ENCODE measurements around the gene WDFY4.

The WDFY4 gene

DNA sequence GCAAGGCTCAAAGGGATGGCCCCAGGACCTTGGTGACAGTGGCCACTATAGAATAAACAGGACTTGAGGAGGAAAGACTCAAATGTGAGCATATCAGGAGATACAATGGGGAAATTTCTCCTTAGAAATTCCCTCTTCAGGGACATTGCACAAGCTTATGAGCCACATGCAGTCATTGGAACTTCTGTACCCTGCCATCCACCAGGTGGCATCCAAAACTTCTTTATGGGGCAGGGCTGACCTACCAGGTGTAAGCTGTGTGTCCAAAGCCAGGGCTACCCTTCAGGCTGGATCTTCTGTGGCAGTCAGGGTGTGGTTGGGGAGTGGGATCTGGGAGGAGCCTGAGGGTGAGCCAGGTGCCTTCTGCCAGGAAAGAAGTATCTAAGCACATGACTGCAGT lies 291.5 kb downstream of the WDFY4 start:
- peak in 1 of 3 donors; percentile 2 for DNase-seq (ENCODE audit: low read depth in 2 of 3, low spot score in 1 of 3)

DNA sequence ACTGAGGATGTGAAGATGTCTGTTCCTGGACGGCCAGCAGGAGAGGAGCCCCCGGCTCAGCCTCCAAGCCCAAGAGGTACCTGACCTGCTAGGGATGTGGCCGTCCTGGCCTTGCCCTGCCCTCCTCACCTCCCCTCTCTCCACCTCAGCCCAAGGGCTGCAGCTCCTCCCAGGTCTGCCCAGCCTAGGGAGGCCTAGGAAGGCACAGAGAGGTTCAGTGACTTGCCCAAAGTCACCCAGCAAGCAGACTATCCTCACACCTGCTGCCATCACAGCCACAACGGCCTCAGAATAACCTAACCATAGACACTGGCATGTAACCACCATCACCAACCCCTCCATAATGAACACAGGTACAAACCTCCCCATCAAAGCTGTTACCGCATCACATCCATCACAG lies 293.6 kb downstream of the WDFY4 start:
- DNase-seq (ENCODE audit: low read depth in 2 of 3, low spot score in 1 of 3), result no peak

DNA sequence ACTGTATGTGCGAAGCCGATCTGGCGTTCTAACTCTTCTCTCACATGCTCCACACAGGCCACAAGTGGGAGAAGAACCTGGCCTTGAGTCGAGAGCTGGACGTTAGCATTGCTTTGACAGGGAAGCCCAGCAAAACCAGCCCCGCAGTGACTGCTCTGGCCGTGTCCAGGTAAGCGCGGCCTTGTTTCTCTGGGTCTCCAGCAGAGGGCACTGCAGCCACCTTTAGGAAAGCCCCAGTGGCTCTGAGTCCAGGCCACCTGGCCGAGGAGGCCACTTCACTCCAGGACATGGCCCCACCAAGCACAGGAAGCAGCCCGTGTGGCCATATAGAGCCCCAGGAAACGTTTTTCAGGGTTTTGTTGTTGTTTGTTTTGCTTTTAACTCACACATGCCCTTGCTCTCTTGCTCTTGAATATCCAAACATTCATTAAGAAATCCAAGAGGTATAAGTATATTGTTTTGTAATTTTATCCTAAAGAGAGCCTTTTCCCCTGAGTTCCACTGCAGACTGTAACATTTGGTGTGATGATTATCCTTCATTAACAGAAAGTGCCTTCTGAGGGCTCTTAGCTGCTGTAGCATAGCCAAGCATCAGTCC lies 296.7 kb downstream of the WDFY4 start:
- peak in 2 of 3 donors; percentile 24 to 37 for DNase-seq (ENCODE audit: low read depth in 2 of 3, low spot score in 1 of 3)

DNA sequence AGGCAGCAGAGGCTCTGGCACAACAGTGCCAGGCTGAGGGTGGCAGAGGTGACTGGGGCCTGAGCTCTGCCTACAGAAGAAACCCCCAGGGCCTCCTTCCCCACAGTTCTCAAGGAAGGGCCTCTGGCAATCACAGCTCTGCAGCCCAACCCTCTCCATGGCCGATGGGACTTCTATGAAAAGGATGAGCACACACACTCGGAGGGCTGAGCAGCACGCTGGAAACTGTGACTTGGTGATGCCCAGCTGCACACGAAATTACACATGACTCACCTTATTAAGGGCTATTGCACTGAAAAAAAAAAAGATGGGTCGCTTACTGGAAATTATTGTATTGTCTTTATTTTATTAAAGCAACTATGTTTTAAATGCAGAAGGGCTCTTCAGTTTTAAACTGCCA lies 297.9 kb downstream of the WDFY4 start:
- no peak for DNase-seq (ENCODE audit: low read depth in 2 of 3, low spot score in 1 of 3)

DNA sequence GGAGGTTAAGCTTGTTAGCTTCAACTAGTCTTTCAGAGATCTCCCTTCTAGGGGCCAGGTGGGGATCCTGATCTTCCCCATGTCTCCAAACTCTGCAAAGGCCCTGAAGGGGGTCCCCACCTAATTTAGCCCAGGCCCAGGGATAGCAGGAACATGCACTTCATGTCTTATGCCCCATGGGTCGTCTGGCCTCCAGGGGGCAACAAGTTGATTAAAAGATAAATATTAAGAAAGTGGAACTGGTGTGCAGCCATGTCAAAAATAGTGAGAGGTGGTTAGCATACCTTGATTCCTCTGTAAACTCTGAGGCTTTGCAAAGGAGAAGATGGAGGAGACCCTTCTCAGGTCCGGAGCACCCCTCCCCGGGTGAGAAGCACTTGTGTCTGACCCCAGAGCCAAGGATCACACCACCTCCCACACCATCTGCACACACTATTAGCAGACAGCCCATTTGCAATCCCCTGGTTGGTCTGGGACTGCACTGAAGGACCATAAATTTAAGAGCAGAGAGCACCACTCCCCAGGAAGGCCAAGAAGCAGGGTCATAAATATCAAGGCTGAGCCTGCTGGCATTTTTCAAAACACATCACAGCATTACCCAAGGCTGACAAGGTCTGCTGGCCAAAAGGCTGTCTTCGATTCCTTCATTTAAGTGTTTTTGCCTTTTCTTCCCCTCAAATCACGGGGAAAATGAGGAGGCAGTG lies 299.1 kb downstream of the WDFY4 start:
- DNase-seq (ENCODE audit: low read depth in 2 of 3, low spot score in 1 of 3), result no peak

DNA sequence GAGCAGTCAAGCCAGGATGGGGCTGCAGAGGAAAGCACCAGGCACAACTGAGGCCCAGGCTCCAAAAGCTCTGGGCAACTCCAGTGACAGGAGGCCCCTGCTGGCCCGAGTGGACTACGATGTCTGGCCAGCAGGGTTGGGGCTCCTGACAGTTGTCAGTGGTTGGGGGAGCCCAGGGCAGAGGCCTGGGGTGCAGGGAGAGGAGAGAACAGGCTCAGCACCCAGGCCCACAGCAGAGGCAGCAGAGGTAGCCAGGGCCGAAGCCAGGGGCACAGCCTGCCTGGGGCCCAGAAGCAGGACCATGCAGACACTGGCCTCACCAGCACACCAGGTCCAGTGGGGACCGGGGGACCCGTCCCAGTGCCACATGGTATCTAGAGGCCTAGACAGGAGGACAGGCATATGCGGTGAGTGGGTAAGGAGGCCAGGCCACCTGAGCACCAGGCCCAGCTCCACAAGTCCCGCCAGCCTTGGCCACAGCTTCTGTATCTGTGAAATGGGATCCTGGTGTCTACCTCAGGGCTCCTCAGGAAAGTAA lies 301.0 kb downstream of the WDFY4 start:
- no peak for DNase-seq (ENCODE audit: low read depth in 2 of 3, low spot score in 1 of 3)

DNA sequence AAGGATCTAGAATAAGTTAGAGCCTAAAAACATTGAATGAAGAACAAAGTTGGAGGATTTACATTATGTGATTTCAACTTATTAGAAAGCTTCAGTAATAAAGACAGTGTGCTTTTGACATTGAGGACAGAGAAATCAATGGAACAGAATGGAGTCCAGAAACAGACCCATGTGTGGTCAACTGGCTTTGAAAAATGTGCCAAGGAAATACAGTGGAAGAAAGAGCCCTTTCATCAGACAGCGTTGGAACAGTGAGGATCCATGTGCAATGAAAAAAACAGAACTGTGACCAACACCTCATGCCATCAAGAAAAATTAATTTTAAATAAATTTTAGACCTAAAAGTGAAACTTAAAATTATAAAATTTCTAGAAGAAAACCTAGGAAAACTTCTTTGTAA lies 305.6 kb downstream of the WDFY4 start:
- no peak for DNase-seq (ENCODE audit: low read depth in 2 of 3, low spot score in 1 of 3)

DNA sequence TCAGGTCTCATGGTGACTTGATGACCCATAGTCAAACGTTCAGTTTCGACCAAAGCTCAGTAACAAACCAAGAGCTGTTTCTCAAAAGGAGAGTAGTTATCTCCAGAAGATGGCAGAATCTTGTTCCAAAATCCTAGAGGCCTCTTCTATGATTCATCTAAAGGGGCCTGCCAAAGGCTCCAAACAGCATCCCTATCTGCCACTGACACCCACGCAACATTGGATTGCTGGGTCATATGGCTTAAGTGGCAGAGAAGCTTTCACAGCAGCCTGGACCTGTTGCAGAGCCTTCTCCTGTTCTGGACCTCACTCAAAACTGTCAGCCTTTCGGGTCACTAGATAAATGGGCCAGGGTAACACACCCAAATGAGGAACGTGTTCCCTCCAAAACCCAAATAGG lies 309.0 kb downstream of the WDFY4 start:
- no peak for DNase-seq (ENCODE audit: low read depth in 2 of 3, low spot score in 1 of 3)

DNA sequence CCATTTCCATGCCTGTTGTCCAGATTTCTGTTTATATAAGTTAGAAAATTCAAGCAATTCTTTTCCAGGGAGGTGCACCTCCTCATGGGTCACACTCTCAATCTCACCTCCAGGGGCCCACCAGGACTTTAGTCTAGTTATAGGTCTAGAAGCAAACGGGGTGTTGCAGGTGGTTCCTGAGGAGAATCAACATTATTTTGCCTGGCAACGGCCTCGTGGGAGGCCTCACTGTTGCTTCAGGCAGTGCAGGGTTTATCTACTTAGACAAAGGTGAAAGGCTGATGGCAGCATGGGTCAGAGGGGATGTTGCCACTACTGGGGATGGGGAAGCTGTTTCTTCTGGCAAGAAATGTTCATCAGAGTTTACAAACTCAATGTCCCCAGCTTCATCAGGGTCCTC lies 311.7 kb downstream of the WDFY4 start:
- no peak for DNase-seq (ENCODE audit: low read depth in 2 of 3, low spot score in 1 of 3)

DNA sequence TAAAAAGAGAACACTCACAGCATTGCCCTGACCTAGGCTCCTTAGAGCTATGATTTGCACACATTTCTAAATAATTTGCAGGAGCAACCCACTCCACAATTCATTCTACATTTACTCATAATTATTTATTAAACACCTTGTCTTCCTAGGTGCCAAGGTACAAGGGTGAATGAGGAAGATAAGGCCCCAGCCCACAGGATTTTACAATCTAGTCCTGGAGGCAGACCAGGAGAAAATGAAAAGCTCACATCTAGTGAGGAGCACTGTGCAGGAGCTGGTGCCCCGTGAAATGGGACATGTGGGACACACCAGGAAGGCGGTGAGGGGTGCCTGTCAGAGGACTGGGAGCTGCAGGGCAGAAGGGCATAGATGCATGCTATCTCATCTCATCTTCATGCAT lies 314.7 kb downstream of the WDFY4 start:
- DNase-seq (ENCODE audit: low read depth in 2 of 3, low spot score in 1 of 3), result no peak

DNA sequence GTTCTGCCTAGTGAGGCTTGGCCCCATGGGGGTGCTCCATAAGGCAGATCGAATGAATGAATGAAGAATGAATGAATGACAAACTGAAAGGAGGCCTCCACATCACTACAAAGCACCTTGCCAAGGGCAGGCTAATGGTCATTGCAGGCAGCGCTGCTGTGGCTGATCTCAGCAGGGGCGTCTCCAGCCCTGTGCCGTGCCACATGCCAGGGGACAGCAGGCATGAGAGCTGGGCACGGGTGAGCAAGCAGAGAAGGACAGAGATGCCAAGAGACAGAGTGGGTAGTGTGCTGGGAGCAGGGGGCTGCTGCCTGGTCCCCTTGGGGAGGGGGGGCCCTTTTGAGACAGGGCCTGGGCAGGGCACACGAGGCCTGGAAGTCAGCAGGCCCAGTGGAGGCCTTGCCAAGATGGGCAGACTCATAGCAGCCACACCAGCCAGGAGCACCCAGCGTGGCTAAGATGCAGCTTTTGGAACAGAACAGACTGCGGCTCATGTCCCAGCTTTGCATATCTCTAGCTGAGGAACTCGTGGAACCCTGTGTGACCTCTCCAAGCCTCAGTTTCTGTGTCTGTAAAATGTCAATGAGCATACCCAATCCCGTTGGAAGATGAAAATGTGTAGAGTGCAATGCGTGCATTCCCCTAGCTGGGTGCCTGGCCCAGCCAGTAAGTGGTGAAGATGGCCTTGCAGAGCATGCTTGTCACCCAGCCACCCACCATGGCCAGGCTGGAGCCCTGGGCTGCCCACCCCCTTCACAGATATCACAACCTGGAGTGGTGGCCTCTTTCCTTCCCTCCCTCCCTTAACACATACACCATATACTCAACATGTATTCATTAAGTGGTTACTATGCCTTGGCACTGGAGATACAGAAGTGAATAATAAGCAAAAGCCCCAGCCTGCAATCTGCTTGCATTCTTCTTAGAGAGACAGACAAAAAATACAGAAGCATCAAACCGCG lies 316.0 kb downstream of the WDFY4 start:
- DNase-seq (ENCODE audit: low read depth in 2 of 3, low spot score in 1 of 3), result no peak

DNA sequence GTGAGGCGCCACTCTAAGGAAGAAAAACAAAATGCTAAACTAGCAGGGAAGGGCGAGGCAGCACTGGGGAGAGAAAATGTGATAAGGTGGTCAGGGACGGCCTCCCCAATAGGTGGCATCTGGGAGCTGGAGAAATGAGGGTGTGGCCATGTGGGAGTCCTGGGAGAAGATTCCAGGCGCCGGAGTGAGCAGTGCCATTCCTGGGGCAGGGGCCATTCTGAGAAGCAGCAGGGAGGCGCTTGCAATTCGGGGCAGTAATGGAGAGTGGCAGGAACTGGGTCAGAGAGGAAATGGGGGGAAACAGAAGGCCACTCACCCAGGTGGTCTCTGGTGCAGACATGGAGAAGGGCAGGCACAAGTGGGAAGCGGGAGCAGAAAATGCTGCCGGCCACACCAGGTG lies 316.7 kb downstream of the WDFY4 start:
- DNase-seq (ENCODE audit: low read depth in 2 of 3, low spot score in 1 of 3), result no peak

DNA sequence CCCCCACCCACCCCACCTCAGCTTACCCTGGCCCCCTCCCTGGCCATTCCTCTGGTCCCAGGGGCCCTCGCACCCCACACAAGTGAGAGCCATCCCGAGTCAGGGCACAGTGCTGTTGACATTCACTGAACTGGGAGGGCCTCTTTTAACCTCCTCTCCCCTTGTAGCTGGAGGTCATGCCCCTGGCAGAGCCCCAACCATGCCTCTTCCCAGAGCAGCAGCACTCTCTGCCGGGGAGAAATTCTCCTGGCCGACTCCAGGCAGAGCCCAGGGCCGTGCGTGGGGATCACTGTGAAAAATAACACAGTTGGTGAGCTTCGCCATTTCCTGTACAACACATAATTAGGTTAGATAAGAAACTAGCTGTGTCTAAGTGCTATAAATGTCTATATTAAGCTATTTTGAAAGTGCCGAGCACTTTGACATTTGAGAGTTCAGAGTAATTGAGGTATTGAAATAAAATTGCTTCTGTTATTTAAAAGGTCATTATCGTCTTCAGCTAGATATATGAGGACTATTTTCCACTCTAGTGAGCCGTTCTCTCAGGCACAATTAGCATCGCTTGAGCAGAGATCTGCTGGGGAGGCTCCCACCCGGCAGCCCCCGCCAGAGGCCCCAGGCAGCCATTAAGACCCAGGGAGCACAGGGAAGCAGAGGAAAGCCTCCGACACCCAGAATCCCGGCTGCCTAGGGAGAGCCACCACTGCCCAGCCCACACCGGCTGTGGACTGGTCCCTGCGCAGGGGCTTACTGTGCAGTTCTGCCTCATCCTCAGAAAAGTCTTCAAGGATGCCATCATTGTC lies 317.4 kb downstream of the WDFY4 start:
- DNase-seq (ENCODE audit: low read depth in 2 of 3, low spot score in 1 of 3), result no peak

DNA sequence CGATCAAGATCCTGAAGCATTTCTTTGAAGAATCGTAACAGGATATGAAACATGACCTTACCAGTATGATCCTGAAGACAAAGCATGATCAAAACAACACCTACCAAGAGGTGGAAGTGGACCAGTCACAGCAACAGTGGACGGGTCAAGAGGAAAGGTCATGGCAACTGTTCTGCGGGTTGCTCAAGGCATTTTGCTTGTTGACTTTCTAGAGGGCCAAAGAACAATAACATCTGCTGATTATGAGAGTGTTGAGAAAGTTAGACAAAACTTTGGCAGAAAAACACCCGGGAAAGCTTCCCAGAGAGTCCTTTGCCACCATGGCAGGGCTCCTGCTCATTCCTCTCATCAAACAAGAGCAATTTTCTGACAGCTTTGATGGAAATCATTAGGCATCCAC lies 320.6 kb downstream of the WDFY4 start:
- no peak for DNase-seq (ENCODE audit: low read depth in 2 of 3, low spot score in 1 of 3)

DNA sequence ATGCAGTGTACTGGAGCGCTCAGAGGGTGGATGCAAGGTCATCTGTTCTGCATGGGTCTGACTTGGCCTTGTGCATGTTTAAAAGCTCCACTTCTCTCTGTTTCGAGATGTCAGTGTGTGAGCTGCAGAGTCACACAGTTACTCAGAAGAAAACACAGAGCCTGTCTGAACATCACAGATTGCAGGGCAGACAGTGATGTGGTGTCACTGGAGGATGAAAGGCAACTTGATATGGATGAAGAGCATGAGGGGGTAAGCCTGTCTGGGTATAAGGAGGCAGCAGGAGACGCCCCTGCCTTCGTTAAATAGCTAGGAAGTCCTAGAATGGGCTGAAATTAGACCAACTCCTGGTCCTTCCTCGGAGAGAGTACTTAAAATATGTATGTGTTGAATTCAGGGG lies 322.5 kb downstream of the WDFY4 start:
- DNase-seq (ENCODE audit: low read depth in 2 of 3, low spot score in 1 of 3), result no peak

DNA sequence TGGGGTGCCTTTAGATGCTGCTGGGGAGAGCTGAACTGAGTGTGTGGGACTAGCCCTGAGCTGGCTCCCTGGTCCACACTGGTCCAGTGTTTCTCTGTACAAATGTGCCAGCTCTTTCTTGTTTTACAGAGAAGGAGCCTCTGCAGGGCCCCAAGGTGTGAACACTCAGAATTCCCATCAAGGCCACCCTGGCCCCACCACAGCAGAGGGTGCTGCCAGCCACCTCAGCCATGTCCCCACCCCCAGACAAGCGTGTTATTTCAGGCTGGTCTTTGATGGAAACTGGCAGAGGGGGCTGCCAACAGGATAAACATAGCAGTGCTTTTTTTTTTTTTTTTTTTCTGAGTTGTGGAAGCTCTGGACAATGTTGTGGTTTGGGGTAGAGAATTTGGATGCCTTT lies 323.4 kb downstream of the WDFY4 start:
- DNase-seq (ENCODE audit: low read depth in 2 of 3, low spot score in 1 of 3), result no peak

DNA sequence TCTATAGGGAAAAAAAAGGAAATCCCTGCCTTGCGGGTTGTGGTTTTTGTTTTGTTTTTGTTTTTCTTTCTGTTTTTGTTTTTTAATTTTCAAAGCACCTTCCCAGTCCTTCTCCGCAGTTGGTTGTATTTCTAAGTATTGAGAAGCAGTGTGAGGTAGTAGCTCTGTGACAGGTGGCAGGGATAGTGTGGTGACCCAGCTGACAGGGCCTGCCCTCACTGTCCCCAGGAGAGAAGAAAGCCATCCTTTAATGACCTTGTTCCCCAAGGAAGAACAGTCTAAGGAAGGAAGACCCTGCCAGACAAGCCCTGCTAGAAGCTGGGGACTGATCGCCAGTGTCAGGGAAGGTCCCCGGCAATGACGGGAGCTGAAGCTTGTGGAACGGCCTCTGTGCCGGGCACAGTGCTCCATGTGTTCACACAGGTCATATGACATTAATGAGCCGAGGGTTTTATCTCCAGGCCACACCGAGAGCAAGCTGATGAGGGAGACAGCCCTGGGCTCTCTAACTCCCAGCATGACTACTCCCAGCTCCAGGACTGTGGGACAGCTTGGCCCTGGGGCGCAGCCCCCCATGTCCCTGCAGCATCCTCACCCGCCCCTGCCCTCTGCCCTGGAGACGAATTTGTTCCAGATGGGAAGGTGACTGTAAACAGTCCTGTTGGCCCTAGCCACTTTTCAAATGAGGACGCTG lies 324.0 kb downstream of the WDFY4 start:
- DNase-seq (ENCODE audit: low read depth in 2 of 3, low spot score in 1 of 3), result no peak

DNA sequence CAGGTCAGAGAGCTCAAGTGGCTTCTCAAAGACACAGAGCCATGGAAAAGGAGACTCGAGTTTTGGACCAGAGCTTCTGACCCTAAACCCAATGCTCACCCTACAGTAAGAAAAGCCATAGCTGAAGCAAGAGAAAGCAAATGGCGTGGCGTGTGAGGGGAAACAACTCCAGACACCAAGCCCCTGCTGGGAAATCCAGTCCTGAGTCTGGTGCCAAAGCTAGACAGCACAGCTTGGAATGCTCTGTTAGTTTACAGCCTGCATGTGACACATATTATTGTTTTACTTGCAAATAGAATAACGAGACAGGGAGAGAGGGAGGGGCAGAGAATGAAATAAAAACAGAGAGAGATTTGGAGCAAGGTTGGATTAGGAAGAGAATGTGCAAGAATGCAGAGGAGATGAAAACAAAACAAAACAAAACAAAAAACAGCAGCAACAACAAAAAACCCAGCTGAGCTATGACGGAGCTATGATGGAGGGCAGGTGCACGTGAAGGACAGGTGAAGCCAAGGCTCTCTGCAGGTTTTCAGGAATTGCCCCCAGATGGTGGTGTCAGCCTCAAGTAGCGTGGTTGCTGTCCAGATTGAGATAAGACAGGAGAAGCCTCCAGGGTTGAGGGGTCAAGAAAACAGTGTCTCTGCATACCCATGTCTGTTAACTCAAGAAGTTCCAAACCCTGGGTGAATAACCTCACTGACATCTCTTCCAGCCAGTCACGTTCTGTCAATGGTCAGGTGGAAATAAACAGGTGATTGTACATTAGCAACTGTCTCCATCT lies 324.7 kb downstream of the WDFY4 start:
- no peak for DNase-seq (ENCODE audit: low read depth in 2 of 3, low spot score in 1 of 3)

DNA sequence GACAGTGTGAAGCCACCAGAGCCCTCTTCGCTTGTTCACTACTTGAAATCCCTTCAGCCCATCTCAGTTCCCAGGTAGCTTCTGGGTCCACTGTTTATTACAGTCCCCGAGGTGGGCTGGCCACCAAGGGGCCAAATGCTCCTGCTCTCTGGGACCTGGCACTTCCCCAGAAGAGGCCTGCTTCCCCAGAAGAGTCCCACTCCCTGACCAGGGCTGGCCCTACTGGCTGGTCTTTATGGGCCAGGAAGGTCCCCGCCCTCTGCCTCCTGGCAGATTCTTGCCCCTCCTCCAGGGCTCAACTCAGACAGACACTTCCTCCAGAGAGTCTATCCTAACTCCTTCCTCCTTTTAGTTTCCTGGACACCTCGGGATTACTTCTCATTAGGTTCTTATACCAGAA lies 325.6 kb downstream of the WDFY4 start:
- no peak for DNase-seq (ENCODE audit: low read depth in 2 of 3, low spot score in 1 of 3)

DNA sequence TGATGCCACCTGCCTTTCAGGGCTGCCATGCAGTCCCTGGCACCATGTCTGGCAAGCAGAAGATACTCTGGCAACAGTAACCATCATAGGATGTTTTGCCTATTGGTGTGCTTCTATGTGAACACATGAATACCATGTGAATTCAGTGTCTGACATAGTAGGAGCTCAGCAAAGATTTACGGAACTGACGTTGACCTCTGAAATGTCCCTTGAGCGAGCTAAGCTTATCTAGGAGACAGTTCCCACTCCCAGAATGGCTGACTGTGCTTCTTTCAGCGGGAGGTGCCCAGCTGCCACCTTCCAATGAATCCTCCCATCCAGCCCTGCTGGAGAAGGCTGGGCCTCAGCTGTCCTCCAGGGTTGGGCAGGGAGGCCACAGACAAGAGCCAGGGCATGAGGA lies 326.2 kb downstream of the WDFY4 start:
- DNase-seq (ENCODE audit: low read depth in 2 of 3, low spot score in 1 of 3), result no peak
